ENCODE data around the gene CFAP251.

- TF ChIP-seq POLR2A (IDR thresholded peaks at IDR 0.05) (no peak), CTCF (IDR thresholded peaks at IDR 0.05) (no peak)
Observed at GRCh38 chr12:121872546-121873215, 45.7 kb upstream of the CFAP251 start.
